PC-3 (cell line): ENCODE results near the gene JAKMIP1. TPM values are rescaled to one million over a fixed set of nuclear protein-coding genes. Genes with fewer than 3 reads are reported as not detected.

Source experiments
- ATAC-seq: fragments of 200-7000 bp; cut with Tn5 transposase; 2 replicates; pipeline ENCODE4 v1.9.1; 2020; ENCODE audit warnings: mild to moderate bottlenecking, moderate library complexity
- BruUV-seq: library from RNA; stranded (reverse); fragments of 400-500 nt; replicated peaks from 2 replicates; lab custom pipeline; 2021; lab: Mats Ljungman, UMichigan
- CTCF ChIA-PET: fragments of 300-600 bp; sonication (Branson Sonifier 250); formaldehyde crosslinking; loops from one replicate; lab custom pipeline; 2022; ENCODE audit warnings: antibody characterized with exemption; lab: Charles Lee
- POLR2A ChIA-PET: fragments of 300-600 bp; sonication (Branson Sonifier 250); formaldehyde crosslinking; loops from one replicate; lab custom pipeline; 2022; ENCODE audit warnings: antibody characterized with exemption; ENCODE audit not compliant: unreplicated experiment; lab: Charles Lee
- DNase-seq: peaks from one replicate; pipeline ENCODE4 v3.0.0-alpha.2; 2015
- H2AFZ ChIP-seq: fragments of 300-600 bp; sonication (generic); 2 replicates; pipeline ENCODE4 v1.6.0; 2016; ENCODE audit warnings: antibody characterized with exemption, low read length
- H3F3A ChIP-seq: fragments of 300-600 bp; sonication (generic); one replicate; pipeline ENCODE4 v1.6.0; 2017; ENCODE audit warnings: antibody characterized with exemption, low read length, control low read depth, mild to moderate bottlenecking; ENCODE audit not compliant: unreplicated experiment
- H3K27ac ChIP-seq: fragments of 300-600 bp; sonication (generic); 2 replicates; pipeline ENCODE4 v1.5.1; 2016; ENCODE audit warnings: mild to moderate bottlenecking, low read length
- H3K27me3 ChIP-seq: fragments of 300-600 bp; sonication (generic); 2 replicates; pipeline ENCODE4 v1.6.1; 2016; ENCODE audit warnings: low read length, mixed read lengths
- H3K36me3 ChIP-seq: fragments of 300-600 bp; sonication (generic); 2 replicates; pipeline ENCODE4 v1.6.1; 2016; ENCODE audit warnings: low read depth, mixed run types, low read length, mixed read lengths
- H3K4me1 ChIP-seq: fragments of 300-600 bp; sonication (generic); 2 replicates; pipeline ENCODE4 v1.5.1; 2016; ENCODE audit warnings: low read length; ENCODE audit not compliant: insufficient read depth
- H3K4me2 ChIP-seq: fragments of 300-600 bp; sonication (generic); 2 replicates; pipeline ENCODE4 v1.6.0; 2016; ENCODE audit warnings: low read length
- H3K4me3 ChIP-seq: fragments of 300-600 bp; sonication (generic); 2 replicates; pipeline ENCODE4 v1.5.1; 2016; ENCODE audit warnings: mild to moderate bottlenecking, low read length, mixed read lengths
- H3K79me2 ChIP-seq: fragments of 300-600 bp; sonication (generic); 2 replicates; pipeline ENCODE4 v1.6.1; 2017; ENCODE audit warnings: low read length, mixed read lengths
- H3K9ac ChIP-seq: fragments of 300-600 bp; sonication (generic); 2 replicates; pipeline ENCODE4 v1.6.0; 2016; ENCODE audit warnings: mild to moderate bottlenecking, low read length
- H3K9me2 ChIP-seq: fragments of 300-600 bp; sonication (generic); replicated peaks from 2 replicates; pipeline ENCODE4 v1.6.1; 2016; ENCODE audit warnings: mixed run types, low read length, mixed read lengths
- H3K9me3 ChIP-seq: fragments of 300-600 bp; sonication (generic); 2 replicates; pipeline ENCODE4 v1.6.1; 2016; ENCODE audit warnings: low read length, mixed read lengths
- H4K20me1 ChIP-seq: fragments of 300-600 bp; sonication (generic); 2 replicates; pipeline ENCODE4 v1.6.1; 2016; ENCODE audit warnings: low read length, mixed read lengths
- CTCF ChIP-seq: fragments of 300-600 bp; sonication (generic); conservative IDR thresholded peaks from 2 replicates; pipeline ENCODE4 v1.5.1; 2017; ENCODE audit warnings: antibody characterized with exemption, low read depth, mild to moderate bottlenecking, low read length
- EZH2 ChIP-seq: fragments of 300-600 bp; sonication (generic); IDR thresholded peaks from one replicate; pipeline ENCODE4 v1.6.1; 2017; ENCODE audit warnings: antibody characterized with exemption, mild to moderate bottlenecking, low read length; ENCODE audit not compliant: unreplicated experiment
- EZH2phosphoT487 ChIP-seq: fragments of 300-600 bp; sonication (generic); IDR thresholded peaks from 2 replicates; pipeline ENCODE4 v1.6.1; 2018; ENCODE audit warnings: mild to moderate bottlenecking, antibody characterized with exemption, low read length, borderline replicate concordance
- intact Hi-C: fragments of 100-400 bp; cut with micrococcal nuclease; formaldehyde crosslinking; loops from 2 replicates; pipeline ENCODE4 v1.9.0; 2023
- total RNA-seq: library from RNA; depleted of rRNA; stranded (reverse); fragments of >200 nt; gene quantifications from 2 replicates; pipeline ENCODE4 v1.2.3, GENCODE V29; 2014

The JAKMIP1 gene
- total RNA-seq, 1 experiment from 2014 or later = 0.04 TPM

DNA sequence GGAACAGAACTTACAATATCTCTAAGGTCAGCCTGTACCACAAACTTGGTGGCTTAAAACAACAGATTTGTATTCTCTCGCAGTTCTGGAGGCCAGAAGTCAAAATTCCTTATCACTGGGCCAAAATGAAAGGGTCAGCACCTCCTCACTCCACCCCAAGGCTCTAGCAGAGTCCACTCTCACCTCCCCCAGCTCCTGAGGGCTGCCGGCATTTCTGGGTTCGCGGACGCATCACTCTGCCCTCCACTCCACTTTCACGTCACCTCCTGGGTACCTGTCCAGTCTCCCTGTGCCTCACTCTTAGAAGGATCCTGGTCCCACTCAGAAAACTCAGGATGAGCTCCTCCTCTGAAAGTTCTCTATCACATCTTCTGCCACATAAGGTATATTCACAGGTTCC lies 34.6 kb downstream of the JAKMIP1 start:
- ChIA-PET POLR2A (no interaction called here), CTCF (no interaction called here)
- no peaks in the 10 kb centered on the region for H3K9me2 ChIP-seq
- no peaks in the 10 kb centered on the region for H3K27me3 ChIP-seq
- H3F3A ChIP-seq = no peaks in the 10 kb centered on the region
- no peaks in the 10 kb centered on the region for H3K9me3 ChIP-seq
- no peak for TF ChIP-seq EZH2
- no peak for TF ChIP-seq CTCF
- no peak for TF ChIP-seq EZH2phosphoT487
- no peak overlapping the region for H3K4me2 ChIP-seq
- H3K4me1 ChIP-seq = no peaks in the 10 kb centered on the region
- no peak overlapping the region for H3K9ac ChIP-seq
- H2AFZ ChIP-seq = no peak overlapping the region
- H3K36me3 ChIP-seq = no peaks in the 10 kb centered on the region
- no peak for DNase-seq
- H3K27ac ChIP-seq = no peak overlapping the region
- no peak for ATAC-seq
- H4K20me1 ChIP-seq = no peaks in the 10 kb centered on the region
- no peak overlapping the region for H3K4me3 ChIP-seq
- no peaks in the 10 kb centered on the region for H3K79me2 ChIP-seq
- no TSS peak for BruUV-seq
- intact Hi-C loops = no loop called here

GRCh38 chr4:6162885-6163284 lies 37.5 kb downstream of the JAKMIP1 start:
- Histone ChIP-seq H3K4me2 (no peak overlapping the region), H3K36me3 (no peaks in the 10 kb centered on the region), H3K9me3 (no peaks in the 10 kb centered on the region), H3F3A (no peaks in the 10 kb centered on the region), H3K79me2 (no peaks in the 10 kb centered on the region), H3K4me1 (no peaks in the 10 kb centered on the region), H3K9me2 (no peaks in the 10 kb centered on the region), H3K27me3 (peaks cover 5% of the 10 kb centered on the region; the same call in 1 of the 2 replicates), H3K4me3 (no peak overlapping the region), H3K9ac (no peak overlapping the region), H2AFZ (no peak overlapping the region), H4K20me1 (no peaks in the 10 kb centered on the region), H3K27ac (no peak overlapping the region)
- BruUV-seq = no TSS peak
- DNase-seq (no peak), ATAC-seq (no peak)
- CTCF ChIA-PET = no interaction called here
- intact Hi-C loops = no loop called here
- TF ChIP-seq CTCF (no peak), EZH2phosphoT487 (no peak), EZH2 (no peak)
- POLR2A ChIA-PET = no interaction called here

DNA sequence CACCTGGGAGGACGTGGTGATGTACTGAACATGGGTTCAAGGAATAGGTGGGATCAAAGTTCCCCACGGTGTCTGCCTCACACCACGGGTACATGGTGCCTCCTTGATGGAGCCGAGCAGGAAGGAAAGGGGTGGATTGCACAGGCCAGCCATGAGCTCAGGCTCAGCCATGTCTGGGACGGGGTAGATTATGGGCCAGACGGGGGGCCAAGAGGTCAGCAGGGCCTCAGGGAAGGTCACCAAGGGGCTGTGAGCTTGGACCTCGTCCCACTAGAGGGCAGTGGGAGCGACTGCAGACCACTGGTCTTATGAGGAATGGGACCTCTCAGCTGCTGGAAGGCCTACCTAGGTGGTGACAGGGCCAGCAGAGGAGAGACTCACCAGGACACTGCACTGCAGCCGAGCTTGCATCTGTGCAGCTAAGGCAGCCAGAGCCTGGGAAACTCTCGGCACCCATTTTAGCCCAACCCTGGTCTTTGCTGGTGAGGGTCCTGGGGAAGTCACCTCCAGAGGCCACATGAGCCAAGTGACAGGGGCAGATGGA lies 38.4 kb downstream of the JAKMIP1 start:
- DNase-seq (no peak), ATAC-seq (no peak)
- H3K36me3 ChIP-seq = no peaks in the 10 kb centered on the region
- H3K4me1 ChIP-seq = no peaks in the 10 kb centered on the region
- H2AFZ ChIP-seq = no peak overlapping the region
- TF ChIP-seq EZH2 (no peak), EZH2phosphoT487 (no peak), CTCF (no peak)
- H3K9ac ChIP-seq = no peak overlapping the region
- BruUV-seq = no TSS peak
- H3F3A ChIP-seq = no peaks in the 10 kb centered on the region
- CTCF ChIA-PET = no interaction called here
- no peak overlapping the region for H3K4me2 ChIP-seq
- H3K9me3 ChIP-seq = no peaks in the 10 kb centered on the region
- intact Hi-C loops = no loop called here
- POLR2A ChIA-PET = no interaction called here
- no peak overlapping the region for H3K4me3 ChIP-seq
- peaks cover 6% of the 10 kb centered on the region; the same call in 1 of the 2 replicates for H3K27me3 ChIP-seq
- no peak overlapping the region for H3K27ac ChIP-seq
- H3K9me2 ChIP-seq = no peaks in the 10 kb centered on the region
- no peaks in the 10 kb centered on the region for H3K79me2 ChIP-seq
- H4K20me1 ChIP-seq = no peaks in the 10 kb centered on the region
